GM12801 (cell line): ENCODE measurements around the gene CNNM1.

Experiments used
- CTCF ChIP-seq: IDR thresholded peaks from one replicate; pipeline ENCODE4 v1.5.1; 2011; ENCODE audit warnings: control low read depth; ENCODE audit not compliant: insufficient read length; ENCODE audit errors: extremely low read depth

CNNM1 gene

GRCh38 chr10:99364125-99364524 lies 35.0 kb downstream of the CNNM1 start:
- TF ChIP-seq CTCF, result no peak

- TF ChIP-seq CTCF, result no peak
Measured at GRCh38 chr10:99365311-99365710, 36.2 kb downstream of the CNNM1 start.

GRCh38 chr10:99365736-99366135 lies 36.6 kb downstream of the CNNM1 start:
- TF ChIP-seq CTCF, result no peak

- TF ChIP-seq CTCF, result no peak
Measured at GRCh38 chr10:99366666-99367065, 37.5 kb downstream of the CNNM1 start.

- no peak for TF ChIP-seq CTCF
Measured at GRCh38 chr10:99368646-99369045, 39.5 kb downstream of the CNNM1 start.

GRCh38 chr10:99369126-99369525 lies 40.0 kb downstream of the CNNM1 start:
- TF ChIP-seq CTCF, result no peak

GRCh38 chr10:99369551-99369950 lies 40.4 kb downstream of the CNNM1 start:
- TF ChIP-seq CTCF, result no peak

- TF ChIP-seq CTCF, result no peak
Measured at GRCh38 chr10:99370993-99371392, 41.8 kb downstream of the CNNM1 start.
